ENCODE results near the gene ZSWIM3. TPM values are rescaled to one million over a fixed set of nuclear protein-coding genes. Genes with fewer than 3 reads are reported as not detected.

ZSWIM3 gene
- 1 to 10 TPM; 4.5 to 5.2 TPM for total RNA-seq

DNA sequence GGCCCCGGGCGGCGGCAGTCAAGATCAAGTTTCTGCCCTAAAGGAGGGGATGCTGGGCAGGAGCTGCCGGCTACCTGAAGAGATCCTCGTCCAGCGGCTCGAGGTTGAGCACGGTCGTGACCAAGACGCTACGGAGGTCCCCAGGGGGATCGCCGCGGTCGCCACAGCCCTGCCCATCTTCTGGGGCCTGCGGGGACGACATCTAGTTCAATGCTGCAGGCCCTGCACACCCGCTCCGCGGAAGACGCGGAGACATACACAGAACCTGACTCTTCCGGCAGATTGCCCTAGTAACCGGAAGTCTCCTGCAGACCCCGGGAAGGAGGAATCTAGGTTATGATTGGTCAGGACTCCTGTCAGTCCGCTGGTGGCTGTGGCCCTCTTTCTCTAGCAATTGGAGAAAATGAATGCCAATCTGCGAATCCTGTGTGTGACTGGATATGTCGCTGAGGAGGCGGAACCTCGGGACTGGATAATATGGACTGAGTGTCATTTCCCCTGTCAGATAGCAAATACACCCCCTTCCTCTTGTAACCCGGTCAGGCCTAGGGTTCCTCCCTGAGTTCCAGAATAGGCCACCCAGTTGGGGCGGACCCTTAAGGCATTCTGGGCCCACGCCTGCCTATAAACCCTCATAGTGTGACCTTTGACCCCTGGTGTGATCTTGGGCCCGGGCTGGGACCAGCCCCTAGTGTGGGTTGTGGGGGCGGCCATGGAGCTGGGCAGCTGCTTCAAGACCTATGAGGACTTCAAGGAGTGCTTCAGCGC lies at the start of gene ZSWIM3, which contains the start of gene ACOT8:
ZSWIM3 (plus strand) TSS at position 501 of the 768 bp plus-strand sequence; CDS start at position 713, 212 bp downstream.
ACOT8 (minus strand) TSS at position 279 of the 768 bp plus-strand sequence; CDS start at position 202, 77 bp downstream.
- CTCF ChIA-PET: interaction anchor here (0.7 to 1.3 kb wide), 2 partner anchors 24 kb away, joined by 3 read pairs; partner anchors contain the start of gene ZSWIM1

GRCh38 chr20:45810191-45810970 lies 47.0 kb upstream of the ZSWIM3 start:
- ChIA-PET POLR2A (no interaction called here), CTCF (no interaction called here)

More for the DNA sequence above, at the start of gene ZSWIM3, which contains the start of gene ACOT8:
- POLR2A ChIA-PET: interaction anchor here (0.9 to 2.2 kb wide), 2 partner anchors 24 to 33 kb away, joined by 3 to 5 read pairs; partner anchors contain the start of gene ZSWIM1

GRCh38 chr20:45812157-45813005 lies 45.0 kb upstream of the ZSWIM3 start, which contains the start of gene UBE2C:
TSS of gene UBE2C (plus strand) at chr20:45812644. CDS start at chr20:45812696, 52 bp downstream.
- ChIA-PET CTCF (interaction anchor here (1.0 to 2.1 kb wide), 4 partner anchors 10 to 77 kb away, joined by 3 to 13 read pairs (median 4); no protein-coding TSS in a partner anchor), POLR2A (interaction anchor here (0.6 to 0.7 kb wide), 5 partner anchors 10 to 122 kb away, joined by 3 to 4 read pairs (median 3); partner anchors contain the start of genes DNTTIP1, NEURL2, PCIF1 and WFDC3)

DNA sequence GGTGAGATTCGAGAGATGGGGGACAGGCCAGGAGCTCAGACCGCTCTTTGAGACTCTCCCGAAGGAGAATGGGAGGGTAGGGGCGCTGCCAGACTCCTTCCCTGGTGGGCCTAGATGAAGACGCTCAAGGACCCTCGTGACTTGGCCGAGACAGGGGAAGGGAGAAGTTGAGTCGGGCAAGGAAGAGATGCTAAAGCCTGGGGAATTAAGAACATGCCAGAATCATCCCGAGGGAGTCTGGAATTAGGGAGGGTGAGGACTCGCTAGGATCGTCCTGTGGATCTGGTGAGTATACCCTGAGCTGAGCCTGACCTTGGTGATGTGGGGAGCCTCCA lies 44.4 kb upstream of the ZSWIM3 start:
- POLR2A ChIA-PET: interaction anchor here (0.6 to 0.7 kb wide), 5 partner anchors 9 to 121 kb away, joined by 3 to 4 read pairs (median 3); partner anchors contain the start of genes DNTTIP1, NEURL2, PCIF1 and WFDC3
- CTCF ChIA-PET: interaction anchor here (1.0 to 2.1 kb wide), 4 partner anchors 9 to 76 kb away, joined by 3 to 13 read pairs (median 4); no protein-coding TSS in a partner anchor

DNA sequence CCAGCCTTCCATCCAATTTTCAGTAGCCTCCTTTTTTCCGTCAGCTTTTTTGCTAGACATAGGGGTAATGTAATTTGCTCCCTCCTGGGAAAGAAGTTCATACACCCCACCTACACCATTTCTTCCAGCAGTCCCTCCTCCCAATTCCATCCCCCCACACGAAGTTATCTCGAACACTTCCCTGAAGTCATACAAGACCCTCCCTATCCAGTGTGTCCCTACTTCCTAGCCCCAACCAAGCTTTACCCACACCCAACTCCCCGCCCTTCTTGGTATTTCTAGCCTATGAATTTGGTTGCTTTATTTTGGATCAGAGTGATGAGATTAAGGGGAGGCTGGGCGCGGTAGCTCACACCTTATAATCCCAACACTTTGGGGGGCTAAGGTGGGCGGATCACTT lies 43.9 kb upstream of the ZSWIM3 start:
- ChIA-PET CTCF (interaction anchor here (1.0 to 2.1 kb wide), 4 partner anchors 9 to 76 kb away, joined by 3 to 13 read pairs (median 4); no protein-coding TSS in a partner anchor), POLR2A (interaction anchor here (0.6 to 0.7 kb wide), 2 partner anchors 77 to 588 kb away, joined by 3 read pairs; partner anchors contain the start of gene NEURL2)

DNA sequence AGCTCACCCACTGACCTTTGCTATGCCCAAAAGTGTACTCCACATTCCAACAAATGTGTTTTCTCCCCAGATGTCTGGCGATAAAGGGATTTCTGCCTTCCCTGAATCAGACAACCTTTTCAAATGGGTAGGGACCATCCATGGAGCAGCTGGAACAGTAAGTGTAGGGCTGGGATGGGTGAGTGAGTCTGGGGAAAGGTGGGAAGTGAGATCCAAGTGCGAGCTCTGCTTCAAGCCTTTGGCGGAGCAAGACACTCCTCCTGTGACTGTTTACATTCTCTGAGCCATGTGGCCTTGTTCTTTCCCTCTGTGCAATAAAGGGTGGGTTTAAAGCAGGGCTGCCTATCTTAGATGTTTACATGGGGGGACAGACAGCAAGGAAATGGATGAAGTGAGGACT lies 43.1 kb upstream of the ZSWIM3 start:
- ChIA-PET POLR2A (no interaction called here), CTCF (interaction anchor here (2.1 kb wide), 1 partner anchor 11 kb away, joined by 13 read pairs; no protein-coding TSS in a partner anchor)

DNA sequence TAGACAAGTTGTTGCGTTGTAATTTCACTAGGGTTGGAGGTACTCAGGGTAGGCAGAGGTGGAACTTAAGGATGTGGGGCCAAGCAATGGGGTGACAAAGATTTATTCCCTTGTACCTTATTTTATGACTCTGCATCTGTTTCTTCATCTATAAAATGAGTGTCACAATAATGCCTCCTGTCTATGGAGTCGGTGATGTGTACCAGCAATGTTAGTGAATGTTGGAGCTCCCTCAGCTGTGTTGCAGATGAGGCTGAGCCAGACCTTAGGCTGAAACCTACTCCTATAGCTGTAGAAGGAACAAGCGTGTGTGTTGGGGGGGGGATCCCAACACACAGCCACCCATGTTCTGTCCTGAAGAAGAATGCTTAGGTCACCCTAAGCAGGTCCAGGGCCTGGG lies 40.5 kb upstream of the ZSWIM3 start:
- ChIA-PET CTCF (interaction anchor here (0.6 kb wide), 1 partner anchor 56 kb away, joined by 3 read pairs; no protein-coding TSS in a partner anchor), POLR2A (interaction anchor here (0.6 to 1.1 kb wide), 2 partner anchors 16 to 118 kb away, joined by 3 to 5 read pairs; no protein-coding TSS in a partner anchor)

- ChIA-PET CTCF (no interaction called here), POLR2A (interaction anchor here (0.6 to 1.1 kb wide), 2 partner anchors 24 to 117 kb away, joined by 5 read pairs; no protein-coding TSS in a partner anchor)
Measured at GRCh38 chr20:45817376-45818194, 39.8 kb upstream of the ZSWIM3 start.

DNA sequence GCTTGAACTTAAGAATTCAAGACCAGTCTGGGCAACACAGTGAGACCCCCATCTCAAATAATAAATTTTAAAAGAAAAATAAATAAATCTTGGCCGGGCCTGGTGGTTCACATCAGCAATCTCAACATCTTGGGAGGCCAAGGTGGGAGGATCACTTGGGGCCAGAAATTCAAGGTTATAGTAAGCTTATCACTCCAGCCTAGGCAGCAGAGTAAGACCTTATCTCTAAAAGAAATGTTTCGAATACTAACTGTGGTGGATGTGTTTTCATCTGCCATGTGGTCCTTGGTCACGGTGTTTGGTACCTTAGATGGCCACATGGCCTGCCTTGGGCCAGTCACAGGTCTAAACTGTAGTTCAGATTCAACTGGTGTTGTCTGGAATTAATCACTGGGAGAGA lies 39.2 kb upstream of the ZSWIM3 start:
- CTCF ChIA-PET: no interaction called here
- POLR2A ChIA-PET: interaction anchor here (0.5 kb wide), 1 partner anchor 117 kb away, joined by 3 read pairs; no protein-coding TSS in a partner anchor

DNA sequence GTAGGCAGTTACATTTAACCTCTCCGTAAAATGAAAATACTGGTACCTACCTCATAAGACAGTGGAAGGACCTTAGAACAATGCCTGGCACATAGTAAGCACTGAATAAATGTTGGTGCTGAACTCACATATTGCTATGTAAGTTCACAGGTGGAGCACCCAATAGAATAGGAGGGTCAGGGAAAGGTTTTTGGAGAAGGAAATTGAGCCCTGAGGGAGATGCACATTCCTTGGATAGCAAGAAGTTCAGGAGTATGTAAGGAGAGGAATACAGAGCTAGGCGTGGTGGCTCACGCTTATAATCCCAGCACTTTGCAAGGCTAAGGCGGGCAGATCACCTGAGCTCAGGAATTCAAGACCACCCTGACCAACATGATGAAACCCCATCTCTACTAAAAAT lies 37.9 kb upstream of the ZSWIM3 start:
- CTCF ChIA-PET: interaction anchor here (0.7 kb wide), 1 partner anchor 193 kb away, joined by 3 read pairs; no protein-coding TSS in a partner anchor
- POLR2A ChIA-PET: no interaction called here

GRCh38 chr20:45821947-45822346 lies 35.5 kb upstream of the ZSWIM3 start:
- CTCF ChIA-PET: interaction anchor here (0.7 to 1.9 kb wide), 3 partner anchors 9 to 23 kb away, joined by 3 to 6 read pairs (median 3); no protein-coding TSS in a partner anchor
- POLR2A ChIA-PET: interaction anchor here (0.9 kb wide), 1 partner anchor 9 kb away, joined by 3 read pairs; the partner anchor contains the start of gene UBE2C

DNA sequence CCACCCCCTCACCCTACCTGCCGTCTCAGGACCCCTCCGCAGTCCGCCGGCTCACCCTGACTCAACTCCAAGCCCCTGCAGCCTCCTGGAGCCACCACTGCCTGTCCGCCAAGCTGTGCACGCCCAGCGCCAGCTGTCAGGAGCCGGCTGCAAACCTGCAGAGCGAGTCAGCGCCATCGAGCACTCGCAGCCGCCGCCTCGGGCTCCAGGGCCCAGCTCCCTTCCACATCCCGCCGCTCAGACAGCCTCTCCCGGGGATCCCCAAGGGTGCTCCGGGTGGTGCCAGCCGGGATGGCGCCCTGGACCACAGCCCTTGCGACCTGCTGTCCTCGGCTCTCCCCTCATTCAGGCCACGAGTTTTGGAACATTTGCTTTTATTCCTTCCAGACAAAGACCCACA lies 34.6 kb upstream of the ZSWIM3 start:
- CTCF ChIA-PET: interaction anchor here (1.2 to 1.9 kb wide), 2 partner anchors 10 to 24 kb away, joined by 3 to 6 read pairs; no protein-coding TSS in a partner anchor
- POLR2A ChIA-PET: interaction anchor here (0.9 kb wide), 1 partner anchor 10 kb away, joined by 3 read pairs; the partner anchor contains the start of gene UBE2C

DNA sequence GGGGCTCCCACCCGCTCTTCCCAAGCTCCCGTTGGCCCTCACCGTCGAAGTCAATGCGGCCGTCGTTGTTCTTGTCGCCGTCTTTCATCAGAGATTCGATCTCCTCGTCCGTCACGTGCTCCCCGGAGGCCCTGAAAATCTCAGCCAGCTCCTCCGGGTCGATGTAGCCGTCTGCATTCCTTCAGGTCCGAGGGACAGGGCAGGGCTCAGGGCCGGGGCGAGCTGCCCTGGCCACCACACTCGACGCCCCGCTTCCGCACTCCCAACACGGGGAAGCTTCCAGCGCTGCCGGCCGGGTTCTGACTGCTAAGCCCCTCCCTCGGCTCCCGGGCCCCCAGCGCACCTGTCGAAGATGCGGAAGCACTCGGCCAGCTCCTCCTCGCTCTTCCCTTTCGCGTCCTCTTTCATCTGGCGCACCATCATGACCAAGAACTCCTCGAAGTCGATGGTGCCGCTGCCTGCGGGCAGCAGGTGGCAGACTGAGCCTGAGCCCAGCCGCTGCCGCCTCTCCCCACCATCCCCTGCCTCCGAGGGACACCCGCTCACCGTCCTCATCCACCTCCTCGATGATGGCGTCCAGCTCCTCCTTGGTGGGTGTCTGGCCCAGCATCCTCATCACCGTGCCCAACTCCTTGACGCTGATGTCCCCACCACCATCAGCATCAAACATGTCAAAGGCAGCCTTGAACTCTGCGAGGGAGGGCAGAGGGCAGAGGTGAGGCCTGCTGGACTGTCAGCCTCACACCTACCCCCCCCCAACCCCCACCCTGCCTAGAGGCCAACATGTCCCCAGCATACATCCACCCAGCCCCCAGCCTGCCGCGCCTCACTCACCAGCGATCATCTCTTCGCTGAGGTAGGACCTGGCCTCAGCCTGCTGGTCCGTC lies 33.2 kb upstream of the ZSWIM3 start:
- ChIA-PET POLR2A (interaction anchor here (0.9 to 1.1 kb wide), 2 partner anchors 110 to 147 kb away, joined by 3 to 4 read pairs; partner anchors contain the start of gene PCIF1), CTCF (interaction anchor here (0.7 to 2.6 kb wide), 10 partner anchors 10 to 163 kb away, joined by 3 to 13 read pairs (median 4); partner anchors contain the start of gene SNX21)

- ChIA-PET POLR2A (interaction anchor here (0.9 kb wide), 1 partner anchor 120 kb away, joined by 3 read pairs; no protein-coding TSS in a partner anchor), CTCF (interaction anchor here (2.6 kb wide), 1 partner anchor 13 kb away, joined by 13 read pairs; no protein-coding TSS in a partner anchor)
Measured at GRCh38 chr20:45826381-45827019, 30.9 kb upstream of the ZSWIM3 start.

GRCh38 chr20:45827030-45827652 lies 30.3 kb upstream of the ZSWIM3 start, which contains the start of gene TNNC2:
TSS of gene TNNC2 (minus strand) at chr20:45827312. CDS start at chr20:45827248, 64 bp downstream.
- ChIA-PET POLR2A (no interaction called here), CTCF (no interaction called here)
